RWPE2 (cell line): ENCODE results near the gene CKAP4.

ENCODE experiments used
- ATAC-seq: fragments of 200-7000 bp; cut with Tn5 transposase; 3 replicates; pipeline ENCODE4 v1.9.1; 2021; ENCODE audit warnings: low read depth
- DNase-seq: peaks from one replicate; pipeline ENCODE4 v3.0.0-alpha.2; 2020; ENCODE audit warnings: low spot score
- H3K27ac ChIP-seq: fragments of 450-650 bp; 2 replicates; pipeline ENCODE4 v1.5.1; 2017; ENCODE audit warnings: mild to moderate bottlenecking; ENCODE audit not compliant: poor library complexity, severe bottlenecking
- H3K27me3 ChIP-seq: fragments of 250-450 bp; sonication (Bioruptor Pico); 2 replicates; pipeline ENCODE4 v1.5.1; 2021; ENCODE audit warnings: mild to moderate bottlenecking, moderate library complexity; ENCODE audit not compliant: insufficient read depth, poor library complexity, severe bottlenecking
- H3K36me3 ChIP-seq: fragments of 250-450 bp; sonication (Bioruptor Pico); 2 replicates; pipeline ENCODE4 v1.5.1; 2020; ENCODE audit warnings: low read depth, mild to moderate bottlenecking, moderate library complexity
- H3K4me1 ChIP-seq: fragments of 250-450 bp; sonication (Bioruptor Pico); 2 replicates; pipeline ENCODE4 v1.5.1; 2021; ENCODE audit warnings: mild to moderate bottlenecking, moderate library complexity; ENCODE audit not compliant: insufficient read depth, poor library complexity, severe bottlenecking
- H3K4me3 ChIP-seq: fragments of 250-450 bp; sonication (Bioruptor Pico); 2 replicates; pipeline ENCODE4 v1.5.1; 2021; ENCODE audit warnings: mild to moderate bottlenecking, moderate library complexity; ENCODE audit not compliant: severe bottlenecking
- H3K9me3 ChIP-seq: fragments of 250-450 bp; sonication (Bioruptor Pico); 2 replicates; pipeline ENCODE4 v1.5.1; 2021; ENCODE audit warnings: mild to moderate bottlenecking, moderate library complexity; ENCODE audit not compliant: severe bottlenecking
- CTCF ChIP-seq: fragments of 450-650 bp; IDR thresholded peaks from one replicate; pipeline ENCODE4 v1.5.1; 2017; ENCODE audit warnings: mild to moderate bottlenecking, moderate library complexity; ENCODE audit not compliant: poor library complexity, severe bottlenecking

CKAP4 gene

GRCh38 chr12:106267535-106267934 lies 19.7 kb upstream of the CKAP4 start:
- DNase-seq, result no peak
- ATAC-seq, result no peak
- no peaks in the 10 kb centered on the region for H3K36me3 ChIP-seq
- H3K27me3 ChIP-seq, result no peaks in the 10 kb centered on the region
- no peak overlapping the region for H3K27ac ChIP-seq
- H3K4me3 ChIP-seq, result no peak overlapping the region
- no peaks in the 10 kb centered on the region for H3K4me1 ChIP-seq
- no peaks in the 10 kb centered on the region for H3K9me3 ChIP-seq
- no peak for TF ChIP-seq CTCF

GRCh38 chr12:106265116-106265515 lies 17.3 kb upstream of the CKAP4 start:
- no peak for TF ChIP-seq CTCF
- no peaks in the 10 kb centered on the region for H3K27me3 ChIP-seq
- no peak overlapping the region for H3K27ac ChIP-seq
- H3K9me3 ChIP-seq, result no peaks in the 10 kb centered on the region
- no peak overlapping the region for H3K4me3 ChIP-seq
- H3K36me3 ChIP-seq, result no peaks in the 10 kb centered on the region
- ATAC-seq, result no peak
- DNase-seq, result no peak
- H3K4me1 ChIP-seq, result no peaks in the 10 kb centered on the region

GRCh38 chr12:106258935-106259334 lies 11.1 kb upstream of the CKAP4 start:
- Histone ChIP-seq H3K9me3 (no peaks in the 10 kb centered on the region), H3K4me1 (no peaks in the 10 kb centered on the region), H3K27me3 (no peaks in the 10 kb centered on the region), H3K36me3 (no peaks in the 10 kb centered on the region), H3K27ac (no peak overlapping the region), H3K4me3 (no peak overlapping the region)
- ATAC-seq (no peak), DNase-seq (no peak)
- TF ChIP-seq CTCF, result no peak

GRCh38 chr12:106258226-106258625 lies 10.4 kb upstream of the CKAP4 start:
- Histone ChIP-seq H3K27me3 (no peaks in the 10 kb centered on the region), H3K4me3 (no peak overlapping the region), H3K36me3 (no peaks in the 10 kb centered on the region), H3K27ac (no peak overlapping the region), H3K4me1 (no peaks in the 10 kb centered on the region), H3K9me3 (no peaks in the 10 kb centered on the region)
- no peak for DNase-seq
- ATAC-seq, result no peak
- TF ChIP-seq CTCF, result no peak

- no peak for TF ChIP-seq CTCF
- Histone ChIP-seq H3K27me3 (no peaks in the 10 kb centered on the region), H3K36me3 (no peaks in the 10 kb centered on the region), H3K4me1 (no peaks in the 10 kb centered on the region), H3K27ac (no peak overlapping the region), H3K4me3 (no peak overlapping the region), H3K9me3 (no peaks in the 10 kb centered on the region)
- no peak for DNase-seq
- ATAC-seq, result no peak
Measured at GRCh38 chr12:106256524-106256923, 8.7 kb upstream of the CKAP4 start.
